ENCODE measurements around the gene ARHGAP31.
"Not testable (repeated sequence)": the region's sequence is repeated elsewhere in the genome, so short reads cannot be mapped to it uniquely, and the experiment has no call there.

ARHGAP31 gene

GRCh38 chr3:119322021-119322834, 28.0 kb downstream of the ARHGAP31 start:
- peak; percentile 52 for DNase-seq (ENCODE audit: low spot score)

GRCh38 chr3:119322835-119323722, 28.9 kb downstream of the ARHGAP31 start:
- DNase-seq (ENCODE audit: low spot score), result peak; percentile 85

DNA sequence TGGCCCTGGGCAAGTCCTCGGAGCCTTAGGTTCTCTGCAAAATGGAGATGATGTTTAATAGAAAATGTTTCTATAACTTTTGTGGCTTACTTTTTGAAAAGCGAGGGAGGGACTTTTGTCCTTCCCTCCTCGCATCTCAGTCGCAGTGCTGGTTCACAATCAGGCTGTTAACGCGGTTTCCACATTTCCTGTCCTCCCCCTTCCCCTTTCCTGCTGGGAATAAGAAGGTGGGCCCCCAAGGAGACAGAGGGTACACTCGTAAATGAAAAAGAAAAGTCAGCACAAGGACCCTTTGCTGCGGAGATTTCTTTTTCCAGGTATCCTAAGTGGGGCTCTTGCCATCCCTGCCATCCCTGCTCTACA, 29.5 kb downstream of the ARHGAP31 start:
- DNase-seq (ENCODE audit: low spot score), result no peak

GRCh38 chr3:119324899-119325298, 30.7 kb downstream of the ARHGAP31 start:
- DNase-seq (ENCODE audit: low spot score), result no peak

- DNase-seq (ENCODE audit: low spot score), result no peak
Measured at GRCh38 chr3:119326976-119327375, 32.8 kb downstream of the ARHGAP31 start.

DNA sequence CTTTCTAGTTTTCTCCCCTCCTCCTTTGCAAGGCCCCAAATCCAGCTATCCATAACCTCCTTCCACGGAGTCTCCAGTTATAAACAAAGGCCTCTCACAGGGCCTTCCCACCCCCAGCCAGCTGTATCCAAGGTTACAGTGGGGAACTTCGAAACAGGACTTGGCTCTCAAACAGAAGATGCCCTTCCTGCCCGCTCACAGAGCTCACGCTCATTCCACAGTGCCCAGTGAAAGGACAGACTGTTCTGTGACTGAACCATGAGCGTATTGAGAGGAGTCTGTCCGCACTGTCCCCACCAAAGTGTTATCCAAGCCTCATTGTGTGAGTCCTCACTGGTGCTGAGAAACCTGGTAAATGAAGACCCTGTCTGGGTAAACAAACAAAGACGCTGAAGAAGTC, 35.4 kb downstream of the ARHGAP31 start:
- no peak for DNase-seq (ENCODE audit: low spot score)

DNA sequence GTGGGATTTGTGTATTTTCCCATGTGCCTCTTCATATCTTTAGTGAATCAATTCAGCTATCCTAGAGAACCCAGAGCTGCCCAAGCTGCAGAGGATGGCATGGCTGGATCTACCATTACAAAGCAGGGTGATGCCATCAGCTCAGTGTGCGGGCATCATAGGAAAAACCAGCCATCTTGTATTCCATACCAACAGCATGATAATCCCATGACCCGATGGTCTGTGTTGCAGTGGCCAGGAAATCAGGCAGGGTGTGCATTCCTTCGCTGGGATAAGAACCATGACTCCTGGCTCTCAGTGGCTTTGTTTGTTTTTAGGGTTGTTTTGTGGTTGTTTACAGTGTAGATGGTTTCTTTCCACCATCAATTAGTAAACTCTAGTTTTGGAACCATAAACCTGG, 36.0 kb downstream of the ARHGAP31 start:
- DNase-seq (ENCODE audit: low spot score), result no peak

DNA sequence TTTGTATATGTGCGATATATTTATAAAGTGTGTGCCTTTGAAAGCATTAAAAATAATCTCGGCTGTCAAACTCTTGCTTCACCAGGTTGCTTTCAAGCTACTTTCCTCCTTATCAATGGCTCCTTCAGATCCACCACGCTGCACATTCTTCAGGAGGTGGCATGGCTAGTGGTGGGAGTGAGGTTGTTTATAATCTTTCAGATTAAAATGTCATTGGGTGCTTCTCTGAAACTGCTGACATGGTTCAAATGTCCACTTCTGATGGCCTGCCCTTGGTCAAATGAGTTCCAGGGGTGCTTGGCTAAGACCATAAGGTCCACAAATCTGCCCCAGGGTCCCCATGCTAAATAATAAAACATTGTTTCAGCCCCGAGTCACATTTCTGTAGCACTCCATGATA, 36.7 kb downstream of the ARHGAP31 start:
- no peak for DNase-seq (ENCODE audit: low spot score)

- DNase-seq (ENCODE audit: low spot score), result peak; percentile 81
Measured at GRCh38 chr3:119331661-119332060, 37.5 kb downstream of the ARHGAP31 start.

GRCh38 chr3:119333773-119334509, 39.8 kb downstream of the ARHGAP31 start:
- no peak for DNase-seq (ENCODE audit: low spot score)

DNA sequence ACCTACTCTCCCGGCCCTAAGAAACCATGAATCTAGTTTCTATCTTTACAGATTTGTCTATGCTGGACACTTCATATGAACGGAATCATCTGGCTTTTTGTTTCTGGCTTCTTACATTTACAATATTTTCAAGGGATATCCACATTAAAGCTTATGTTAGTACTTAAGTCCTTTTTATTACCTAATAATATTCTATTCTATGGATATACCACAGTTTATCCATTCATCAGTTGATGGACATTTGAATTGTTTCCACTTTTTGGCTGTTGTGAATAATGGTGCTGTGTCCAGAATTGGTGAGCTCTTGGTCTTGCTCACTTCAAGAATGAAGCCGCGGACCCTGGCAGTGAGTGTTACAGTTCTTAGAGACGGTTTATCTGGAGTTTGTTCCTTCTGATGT, 42.6 kb downstream of the ARHGAP31 start:
- no peak for DNase-seq (ENCODE audit: low spot score)

DNA sequence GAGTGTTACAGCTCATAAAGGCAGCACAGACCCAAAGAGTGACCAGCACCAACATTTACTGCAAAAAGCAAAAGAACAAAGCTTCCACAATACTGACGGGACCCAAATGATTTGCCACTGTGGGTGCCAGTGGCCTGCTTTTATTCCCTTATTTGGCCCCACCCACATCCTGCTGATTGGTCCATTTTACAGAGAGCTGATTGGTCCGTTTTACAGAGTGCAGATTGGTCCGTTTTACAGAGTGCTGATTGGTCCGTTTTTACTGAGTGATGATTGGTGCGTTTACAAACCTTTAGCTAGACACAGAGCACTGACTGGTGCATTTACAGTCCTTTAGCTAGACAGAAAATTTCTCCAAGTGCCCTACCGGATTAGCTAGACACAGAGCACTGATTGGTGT, 43.2 kb downstream of the ARHGAP31 start:
- DNase-seq (ENCODE audit: low spot score), result not testable (repeated sequence)

- DNase-seq (ENCODE audit: low spot score), result no peak
Measured at GRCh38 chr3:119338754-119339153, 44.6 kb downstream of the ARHGAP31 start.

DNA sequence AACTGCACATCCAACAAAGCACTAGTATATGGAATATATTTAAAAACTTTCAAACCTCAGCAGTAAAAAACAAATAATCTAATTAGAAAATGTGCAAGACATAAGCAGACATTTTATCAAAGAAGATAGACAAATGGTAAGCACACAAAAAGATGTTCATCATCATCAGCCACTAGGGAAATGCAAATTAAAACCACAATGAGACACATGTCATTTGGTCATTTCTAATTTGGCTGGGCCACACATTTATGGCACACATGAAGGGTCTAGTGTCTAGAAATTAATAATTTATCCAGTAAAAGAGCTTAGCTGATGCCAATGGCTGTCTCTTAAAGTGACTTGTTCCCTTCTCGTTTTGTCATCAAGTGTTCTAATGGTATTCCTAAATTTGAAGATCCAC, 45.8 kb downstream of the ARHGAP31 start:
- DNase-seq (ENCODE audit: low spot score), result no peak

DNA sequence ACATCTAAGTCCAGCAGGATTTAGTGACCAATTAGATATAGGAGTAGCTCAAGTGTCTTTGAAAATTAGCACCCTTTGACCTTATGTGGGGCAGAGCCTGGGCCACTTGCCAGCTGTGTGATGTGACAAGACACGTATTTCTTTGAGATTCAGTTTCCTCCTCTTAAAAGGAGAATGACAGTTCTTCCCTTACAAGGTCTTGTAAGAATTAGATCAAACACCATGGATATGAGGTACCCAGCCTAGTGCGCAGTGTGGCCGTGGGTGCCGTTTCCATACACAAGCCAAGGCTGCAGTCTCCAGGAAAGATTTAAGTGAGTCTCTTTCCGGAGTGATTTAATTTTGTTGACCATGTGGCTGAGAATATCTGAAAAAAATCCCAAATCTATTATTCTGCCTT, 46.3 kb downstream of the ARHGAP31 start:
- no peak for DNase-seq (ENCODE audit: low spot score)

DNA sequence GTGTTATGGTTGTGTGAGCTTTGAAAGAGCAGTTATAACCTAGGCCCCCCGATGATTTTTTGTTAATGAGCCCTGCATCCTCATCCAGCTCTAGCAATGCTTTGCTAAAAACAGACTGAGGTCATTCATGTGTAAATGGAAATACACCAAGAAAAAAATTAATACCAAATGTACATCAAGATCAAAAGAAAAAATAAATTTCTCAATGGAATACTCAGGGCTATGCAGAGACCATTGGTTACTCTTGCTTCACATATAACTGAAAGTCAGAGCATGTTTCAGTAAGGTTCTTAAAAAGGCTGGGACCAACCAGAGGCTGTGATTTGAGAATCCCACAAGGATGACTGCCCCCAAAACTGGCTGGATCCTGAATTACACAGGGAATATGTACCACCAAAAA, 48.0 kb downstream of the ARHGAP31 start:
- peak; percentile 55 for DNase-seq (ENCODE audit: low spot score)

GRCh38 chr3:119343719-119344118, 49.5 kb downstream of the ARHGAP31 start:
- no peak for DNase-seq (ENCODE audit: low spot score)

DNA sequence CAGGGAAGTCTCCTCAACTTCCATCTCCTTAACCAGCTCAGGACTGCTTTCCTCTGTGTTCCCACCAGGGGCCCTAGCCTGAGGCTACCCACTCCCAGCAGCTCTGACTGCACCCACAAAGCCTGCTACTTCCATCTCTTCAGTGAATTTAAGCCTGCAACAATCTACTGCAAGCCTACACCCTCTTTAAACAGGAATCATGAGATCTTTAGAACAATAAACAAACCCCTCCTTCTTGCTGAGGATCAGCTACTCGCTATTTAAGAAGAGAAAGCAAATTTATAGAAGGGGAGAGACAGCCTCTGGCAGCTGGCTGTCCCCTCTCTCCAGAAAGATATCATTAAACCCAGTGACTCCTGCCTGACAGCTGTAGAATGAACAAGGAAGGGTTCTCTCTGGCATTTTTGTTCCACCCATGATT, 51.9 kb downstream of the ARHGAP31 start:
- DNase-seq (ENCODE audit: low spot score), result no peak

- no peak for DNase-seq (ENCODE audit: low spot score)
Measured at GRCh38 chr3:119347036-119347435, 52.9 kb downstream of the ARHGAP31 start.

DNA sequence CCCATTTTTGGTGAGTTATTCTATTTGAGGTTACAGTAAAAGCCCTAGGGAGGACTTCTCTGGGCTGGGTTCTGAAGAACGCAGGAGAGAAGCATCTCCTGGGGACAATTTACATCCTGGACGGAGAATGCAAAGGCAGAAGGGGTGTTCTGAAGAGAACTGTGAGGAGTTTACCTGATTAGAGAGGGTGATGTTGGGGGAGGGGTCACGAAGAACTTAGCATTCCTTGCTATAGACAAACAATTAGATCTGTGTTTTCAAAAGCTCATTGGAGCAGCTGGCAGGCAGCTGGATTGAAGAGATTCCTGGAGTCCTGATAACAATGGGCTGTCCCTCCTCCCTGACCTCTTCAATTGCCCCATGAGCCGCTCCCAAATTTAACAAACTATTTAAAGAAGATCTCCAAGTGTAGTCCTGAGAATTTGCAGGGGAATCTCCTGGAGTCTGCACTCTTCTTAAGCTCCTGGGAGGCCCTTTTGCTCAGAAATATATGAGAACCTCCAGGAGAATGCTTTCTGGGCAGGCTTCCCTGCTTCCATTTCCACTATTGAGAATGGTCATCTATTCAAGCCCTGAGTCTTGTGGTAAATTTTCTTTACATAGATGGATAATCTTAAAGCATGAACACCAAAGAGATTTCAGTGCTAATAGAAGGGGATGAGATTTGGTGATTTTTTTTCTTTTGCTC, 55.3 kb downstream of the ARHGAP31 start:
- DNase-seq (ENCODE audit: low spot score), result no peak

DNA sequence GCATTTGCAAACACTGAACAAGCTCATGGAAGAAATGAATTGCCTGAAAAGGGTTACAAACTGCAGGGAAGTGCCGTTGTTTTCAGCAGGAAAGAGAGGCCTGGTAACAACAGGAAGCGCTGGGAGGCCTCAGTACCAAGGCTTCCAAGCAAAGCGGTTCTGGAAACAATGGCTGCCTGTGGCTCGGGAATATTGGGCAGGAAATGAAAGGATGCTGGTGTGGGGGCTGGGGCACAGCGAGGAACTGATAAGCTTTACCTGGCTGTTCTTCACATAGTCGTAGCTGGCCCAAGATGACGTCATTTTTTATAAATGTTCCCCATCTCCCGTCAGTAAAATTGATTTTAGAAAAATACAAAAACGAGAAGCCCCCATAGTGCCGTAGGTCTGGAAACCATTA, 55.9 kb downstream of the ARHGAP31 start:
- DNase-seq (ENCODE audit: low spot score), result no peak

GRCh38 chr3:119351581-119351980, 57.4 kb downstream of the ARHGAP31 start:
- no peak for DNase-seq (ENCODE audit: low spot score)
